Cardiac fibroblast (primary cell): ENCODE measurements around the gene TMEM52.
"Not testable (repeated sequence)": the region's sequence is repeated elsewhere in the genome, so short reads cannot be mapped to it uniquely, and the experiment has no call there.

ENCODE experiments used
- DNase-seq, 2 donors: peaks; one replicate each; pipeline versions ENCODE4 v3.0.0 to v3.0.0-alpha.2; 2010; ENCODE audit warnings: low read depth in 2 of 2
- H3K4me3 ChIP-seq, 2 donors: replicated peaks in 1 of 2; 1 replicate in 1 of 2; 2 replicates in 1 of 2; pipeline ENCODE4 v1.5.1; 2011; ENCODE audit warnings: low read depth in 2 of 2, low read length in 2 of 2, mild to moderate bottlenecking in 2 of 2, moderate library complexity in 1 of 2
- CTCF ChIP-seq: IDR thresholded peaks from one replicate; pipeline ENCODE4 v1.5.1; 2011; ENCODE audit warnings: low read depth, mild to moderate bottlenecking, low read length, inconsistent platforms

Gene TMEM52

GRCh38 chr1:1937549-1938275 is 18.6 kb upstream of the TMEM52 start:
- no peak overlapping the region for H3K4me3 ChIP-seq
- no peak for TF ChIP-seq CTCF
- DNase-seq, result no peak

GRCh38 chr1:1937061-1937460 is 18.0 kb upstream of the TMEM52 start:
- no peak overlapping the region for H3K4me3 ChIP-seq
- no peak for DNase-seq
- no peak for TF ChIP-seq CTCF

GRCh38 chr1:1934848-1935247 is 15.8 kb upstream of the TMEM52 start:
- not testable (repeated sequence) for DNase-seq, H3K4me3 ChIP-seq

GRCh38 chr1:1929639-1930545 is 10.8 kb upstream of the TMEM52 start:
- DNase-seq, result no peak
- no peak for TF ChIP-seq CTCF
- no peak overlapping the region for H3K4me3 ChIP-seq

- no peak overlapping the region for H3K4me3 ChIP-seq
- DNase-seq, result no peak
- TF ChIP-seq CTCF, result no peak
These were observed 10.1 kb upstream of the TMEM52 start for GRCh38 chr1:1929102-1929638.

- no peak for TF ChIP-seq CTCF
- no peak overlapping the region for H3K4me3 ChIP-seq
- DNase-seq, result no peak
These were observed 9.4 kb upstream of the TMEM52 start for GRCh38 chr1:1928231-1929101.

GRCh38 chr1:1927751-1928150 is 8.7 kb upstream of the TMEM52 start:
- no peak overlapping the region for H3K4me3 ChIP-seq
- no peak for TF ChIP-seq CTCF
- no peak for DNase-seq
